ENCODE data around the gene PDE4B. TPM values are rescaled to one million over a fixed set of nuclear protein-coding genes. Genes with fewer than 3 reads are reported as not detected.

Gene PDE4B
- total and polyA plus RNA-seq, 11 donors = 1.4 to 71.9 (median 16.2) TPM

DNA sequence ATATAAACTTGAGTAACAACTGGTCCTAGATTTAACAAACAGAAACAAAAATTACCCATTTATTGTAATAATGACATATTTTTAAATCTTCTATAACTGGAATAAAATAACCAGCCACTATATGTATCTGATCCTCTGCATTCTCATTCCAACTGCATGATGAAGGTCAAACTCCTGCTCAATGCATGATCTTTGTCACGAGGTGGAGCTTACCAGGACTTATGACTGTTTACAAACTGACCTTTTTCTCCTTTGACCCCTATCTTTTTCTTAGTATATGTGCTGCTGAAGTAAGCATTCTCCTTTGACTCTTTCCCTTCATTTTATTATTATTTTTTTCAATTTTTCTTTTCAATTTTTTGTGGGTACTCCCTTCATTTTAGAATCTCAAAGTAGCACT is 252.2 kb downstream of the PDE4B start:
- intact Hi-C loops (cut with DNase I) = no loop called here
- TF ChIP-seq POLR2A (IDR thresholded peaks at IDR 0.05) = no peak
- TF ChIP-seq, protein P1, sequence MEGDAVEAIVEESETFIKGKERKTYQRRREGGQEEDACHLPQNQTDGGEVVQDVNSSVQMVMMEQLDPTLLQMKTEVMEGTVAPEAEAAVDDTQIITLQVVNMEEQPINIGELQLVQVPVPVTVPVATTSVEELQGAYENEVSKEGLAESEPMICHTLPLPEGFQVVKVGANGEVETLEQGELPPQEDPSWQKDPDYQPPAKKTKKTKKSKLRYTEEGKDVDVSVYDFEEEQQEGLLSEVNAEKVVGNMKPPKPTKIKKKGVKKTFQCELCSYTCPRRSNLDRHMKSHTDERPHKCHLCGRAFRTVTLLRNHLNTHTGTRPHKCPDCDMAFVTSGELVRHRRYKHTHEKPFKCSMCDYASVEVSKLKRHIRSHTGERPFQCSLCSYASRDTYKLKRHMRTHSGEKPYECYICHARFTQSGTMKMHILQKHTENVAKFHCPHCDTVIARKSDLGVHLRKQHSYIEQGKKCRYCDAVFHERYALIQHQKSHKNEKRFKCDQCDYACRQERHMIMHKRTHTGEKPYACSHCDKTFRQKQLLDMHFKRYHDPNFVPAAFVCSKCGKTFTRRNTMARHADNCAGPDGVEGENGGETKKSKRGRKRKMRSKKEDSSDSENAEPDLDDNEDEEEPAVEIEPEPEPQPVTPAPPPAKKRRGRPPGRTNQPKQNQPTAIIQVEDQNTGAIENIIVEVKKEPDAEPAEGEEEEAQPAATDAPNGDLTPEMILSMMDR (IDR thresholded peaks at IDR 0.05) = no peak
- DNase-seq = no peak
- Histone ChIP-seq H3K36me3 (no peaks in the 10 kb centered on the region), H3K27me3 (peaks cover 0 to 5% (median 0%) of the 10 kb centered on the region in 9 donors), H3K4me1 (no peaks in the 10 kb centered on the region), H3K9me3 (no peaks in the 10 kb centered on the region), H3K27ac (no peak overlapping the region), H3K4me3 (no peak overlapping the region)
- no peak for ATAC-seq
- 55 to 69% (median 58%) methylated on average over 1 of the region's 1 CpG for WGBS, 4 donors

DNA sequence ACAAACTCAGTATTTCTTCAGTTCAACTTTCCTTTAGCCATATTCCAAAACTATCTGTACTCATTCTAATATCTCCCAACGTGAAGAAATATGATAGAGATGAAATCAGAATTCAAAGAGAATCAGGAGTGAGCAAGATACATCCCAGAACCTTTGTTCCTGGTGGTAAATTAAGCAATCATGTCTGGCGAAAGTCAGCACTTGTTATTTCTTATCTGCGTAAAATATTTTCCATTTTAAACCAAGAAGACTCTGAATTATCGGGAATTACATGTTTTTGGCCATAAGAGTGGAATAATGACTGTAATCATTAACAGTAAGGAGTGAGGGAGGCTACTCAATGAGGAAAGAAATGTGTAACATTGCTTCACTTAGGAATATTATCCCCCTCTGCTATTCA is 253.7 kb downstream of the PDE4B start:
- Histone ChIP-seq H3K4me1 (no peaks in the 10 kb centered on the region), H3K27ac (no peak overlapping the region), H3K36me3 (no peaks in the 10 kb centered on the region), H3K9me3 (no peaks in the 10 kb centered on the region), H3K4me3 (no peak overlapping the region), H3K27me3 (peaks cover 0 to 5% (median 0%) of the 10 kb centered on the region in 9 donors)
- 52 to 58% (median 57%) methylated on average over 4 of the region's 4 CpGs for WGBS, 4 donors
- TF ChIP-seq, protein P1 (IDR thresholded peaks at IDR 0.05) = no peak
- no peak for TF ChIP-seq POLR2A (IDR thresholded peaks at IDR 0.05)
- intact Hi-C loops (cut with DNase I) = no loop called here
- DNase-seq (no peak), ATAC-seq (no peak)

DNA sequence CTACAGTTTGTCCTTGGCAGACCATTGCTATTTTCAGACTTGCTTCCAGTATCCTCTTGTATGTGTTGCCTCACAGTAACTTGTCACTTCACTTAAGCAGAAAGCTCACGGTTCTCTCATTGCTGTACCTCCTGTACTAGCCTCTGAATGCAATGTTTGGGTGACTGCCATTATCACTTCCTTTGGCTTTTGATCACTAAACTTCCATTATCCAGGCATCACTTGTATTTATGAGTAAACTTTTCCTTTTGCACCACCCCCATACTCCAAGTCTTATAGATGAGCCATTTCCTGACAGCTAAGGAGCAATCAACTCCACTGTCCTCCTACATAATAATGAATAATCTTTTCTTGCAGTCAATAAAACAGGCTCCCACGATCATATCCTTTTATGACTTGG is 255.3 kb downstream of the PDE4B start:
- ATAC-seq (no peak), DNase-seq (no peak)
- 35 to 48% (median 45%) methylated on average over 2 of the region's 2 CpGs for WGBS, 4 donors
- Histone ChIP-seq H3K27me3 (peaks cover 0 to 5% (median 0%) of the 10 kb centered on the region in 9 donors), H3K9me3 (no peaks in the 10 kb centered on the region), H3K4me1 (no peaks in the 10 kb centered on the region), H3K27ac (no peak overlapping the region), H3K36me3 (no peaks in the 10 kb centered on the region), H3K4me3 (no peak overlapping the region)
- TF ChIP-seq, protein P1 (IDR thresholded peaks at IDR 0.05) = no peak
- no peak for TF ChIP-seq POLR2A (IDR thresholded peaks at IDR 0.05)
- intact Hi-C loops (cut with DNase I) = no loop called here

DNA sequence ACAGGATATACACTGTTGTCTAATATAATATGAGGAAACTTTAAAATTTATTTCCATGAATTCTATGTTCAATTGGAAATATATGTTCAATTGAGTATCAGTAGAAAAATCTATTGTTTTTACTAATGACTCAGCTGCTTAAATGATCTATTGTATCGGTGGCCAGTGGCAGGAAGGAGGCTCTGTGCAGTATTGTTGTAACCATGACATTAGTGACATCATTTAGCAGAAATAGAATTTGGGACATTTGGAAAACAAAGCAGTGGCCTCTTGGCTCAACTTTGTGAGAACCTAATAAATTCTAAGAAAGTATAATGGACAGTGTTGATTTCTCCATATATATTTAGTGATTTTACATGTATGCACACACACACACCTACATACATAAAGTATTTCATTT is 257.4 kb downstream of the PDE4B start:
- Histone ChIP-seq H3K27ac (no peak overlapping the region), H3K36me3 (no peaks in the 10 kb centered on the region), H3K9me3 (no peaks in the 10 kb centered on the region), H3K4me1 (no peaks in the 10 kb centered on the region), H3K27me3 (peaks cover 0 to 5% (median 0%) of the 10 kb centered on the region in 9 donors), H3K4me3 (no peak overlapping the region)
- ATAC-seq (no peak), DNase-seq (no peak)
- intact Hi-C loops (cut with DNase I) = no loop called here
- WGBS, 4 donors = 45 to 70% (median 66%) methylated on average over 1 of the region's 1 CpG
- no peak for TF ChIP-seq POLR2A (IDR thresholded peaks at IDR 0.05)
- TF ChIP-seq, protein P1 (IDR thresholded peaks at IDR 0.05) = no peak

Data from heart left ventricle (tissue), 16 donors.